Renal pelvis (tissue), 12 donors: Measurements from ENCODE around the gene MYLK4. TPM values are rescaled to one million over a fixed set of nuclear protein-coding genes. Genes with fewer than 3 reads are reported as not detected.
A peak's percentile ranks its signal among the peaks of the same experiment; 100 is the strongest.

Experiments used
- DNase-seq: peaks from one replicate; pipeline ENCODE4 v3.0.0-alpha.2; 2013
- long read RNA-seq, 16 experiments: transcript quantifications; one replicate each; lab custom pipeline, GENCODE V29; 2026
- polyA plus RNA-seq, 3 donors: library from polyadenylated mRNA; unstranded; fragments of 120-200 nt; gene quantifications; one replicate each; pipeline ENCODE4 v1.2.1, GENCODE V29; 2013; ENCODE audit not compliant: insufficient read length in 3 of 3

The MYLK4 gene
- polyA plus RNA-seq = 1 to 10 TPM; 1.1 to 1.7 (median 1.5) TPM
- long read RNA-seq, donor 1 = 0 reads
- long read RNA-seq, donor 2 = 0 reads
- long read RNA-seq, donor 3 = 0 reads
- long read RNA-seq, donor 4 = 0 reads
- long read RNA-seq, donor 5 = 0 reads
- long read RNA-seq, donor 6 = 0 reads
- long read RNA-seq, donor 7 = 0 reads
- long read RNA-seq, donor 8 = 0 reads
- long read RNA-seq, donor 9 = 0 reads
- long read RNA-seq, donor 10, partial matches to known transcripts = 161 of 161 reads
- long read RNA-seq, donor 10, other reads (novel, unspliced or antisense) = 0 of 161 reads
- long read RNA-seq, donor 11 = 0 reads
- long read RNA-seq, donor 12 = 0 reads
- long read RNA-seq, donor 13 = 0 reads
- long read RNA-seq, donor 14 = 0 reads
- long read RNA-seq, donor 15 = 0 reads
- long read RNA-seq, donor 16 = 0 reads

DNA sequence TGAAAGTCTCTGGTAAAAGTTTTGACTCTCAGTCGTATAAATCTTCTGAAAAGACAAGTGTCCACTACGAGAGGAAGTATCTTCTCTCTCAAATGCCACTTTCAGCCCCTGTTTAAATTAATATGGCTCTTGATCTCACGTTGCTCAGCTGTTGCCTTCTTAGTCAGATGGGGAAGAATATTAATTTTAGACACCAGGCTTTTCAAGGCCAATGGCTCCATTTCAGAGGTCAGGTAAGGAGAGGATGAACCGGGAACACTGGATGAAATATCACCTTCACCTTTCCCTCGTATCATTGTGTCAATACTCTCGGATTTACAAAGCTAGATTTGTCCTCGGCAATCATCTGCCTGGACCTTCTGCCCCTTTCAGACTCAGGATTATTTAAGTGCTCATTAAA is at the start of gene MYLK4:
Gene MYLK4 (minus strand): TSS at position 91 of the 400 bp plus-strand sequence. CDS start 1,628 bp downstream, outside the sequence.
- no peak for DNase-seq

DNA sequence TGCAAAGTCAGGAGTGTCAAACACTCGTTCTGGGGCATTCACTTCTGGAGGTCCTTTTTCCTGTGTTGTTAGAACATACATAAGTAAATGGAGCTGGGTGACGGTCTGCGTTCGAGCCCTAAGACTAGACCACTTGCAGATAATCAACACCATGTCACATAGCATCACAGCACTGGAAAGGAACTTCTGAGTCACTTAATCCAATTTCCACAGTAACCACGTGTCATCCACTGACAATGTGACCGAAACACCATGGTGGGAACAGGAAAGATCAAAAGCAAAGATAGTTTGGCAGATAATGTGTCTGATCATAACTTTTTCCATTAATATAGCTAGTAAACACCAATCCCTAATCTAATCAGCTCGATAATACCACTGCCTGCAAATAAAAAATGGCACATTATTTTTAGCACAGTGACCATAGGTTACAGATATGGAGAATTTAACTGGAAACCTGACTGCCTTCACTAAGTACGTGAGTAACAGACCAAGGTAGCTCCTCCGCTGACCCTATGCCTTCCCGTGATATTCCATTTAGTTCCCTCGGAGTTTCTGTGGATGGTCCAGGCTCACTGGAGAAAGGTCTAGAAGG is 49.3 kb upstream of the MYLK4 start:
- no peak for DNase-seq

DNA sequence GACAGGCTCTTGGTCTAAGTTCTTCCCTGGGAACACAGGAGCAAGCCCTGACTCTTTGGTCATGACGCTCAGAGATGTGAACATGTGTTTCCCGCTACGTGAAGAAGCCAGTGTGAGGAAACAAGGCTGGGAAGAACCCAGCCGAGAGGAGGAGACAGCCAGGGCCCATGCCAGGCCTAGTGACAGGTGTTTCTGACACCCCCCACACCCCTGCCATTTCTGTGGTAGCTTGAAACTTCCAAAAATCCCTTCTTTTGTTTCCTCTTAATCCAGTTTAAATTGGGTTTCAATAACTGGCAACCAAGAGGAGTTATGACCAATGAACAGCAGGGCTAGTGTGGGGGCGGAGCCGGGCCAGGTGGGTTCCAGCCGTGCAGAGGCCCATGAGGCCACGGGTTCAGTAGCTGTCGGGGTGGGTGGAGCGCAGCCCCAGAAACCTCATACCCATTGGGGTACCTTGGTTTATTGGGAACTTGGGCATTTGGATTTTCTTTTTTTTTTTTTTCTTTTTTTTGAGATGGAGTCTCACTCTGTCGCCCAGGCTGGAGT is 47.9 kb upstream of the MYLK4 start:
- no peak for DNase-seq

DNA sequence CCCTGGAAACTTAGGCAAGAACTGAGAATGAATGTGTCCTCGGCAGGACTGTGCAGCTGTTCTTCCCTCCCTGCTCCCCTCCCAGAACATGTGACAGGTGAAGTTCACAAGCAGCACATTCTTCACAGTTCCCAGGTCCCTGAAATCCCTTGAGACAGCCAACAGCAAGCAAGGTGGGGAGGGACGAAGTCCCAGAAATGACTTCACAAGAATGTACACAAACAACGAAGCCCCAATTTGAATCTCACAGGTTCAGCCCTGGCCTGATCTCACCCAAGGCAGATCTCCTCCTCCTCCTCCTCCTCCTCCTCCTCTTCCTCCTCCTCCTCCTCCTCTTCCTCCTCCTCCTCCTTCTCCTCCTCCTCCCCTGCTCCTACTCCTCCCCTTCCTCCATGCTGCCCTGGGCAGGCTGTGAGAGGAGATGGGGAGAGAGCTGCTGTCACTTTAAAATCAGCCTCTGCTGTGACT is 46.9 kb upstream of the MYLK4 start:
- peak; percentile 36 for DNase-seq

DNA sequence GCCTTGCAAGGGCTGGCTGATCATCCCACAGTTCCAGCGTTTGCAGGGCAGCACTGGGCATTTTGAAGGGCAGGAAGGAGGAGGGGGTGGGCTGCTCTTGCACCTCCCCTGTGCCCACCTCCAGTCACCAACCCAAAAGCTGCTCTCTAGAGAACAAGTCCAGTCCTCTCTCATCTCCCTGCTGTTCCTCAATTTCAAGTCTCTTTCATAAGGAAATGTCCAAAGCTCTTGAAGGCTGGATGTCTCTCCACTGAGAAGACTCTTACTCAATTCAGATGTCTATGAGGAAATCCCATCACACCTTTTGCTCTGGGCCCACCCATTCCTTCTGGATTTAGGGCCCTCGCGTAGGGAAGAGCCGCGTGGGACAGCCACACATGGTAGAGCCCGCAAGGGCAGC is 46.1 kb upstream of the MYLK4 start:
- no peak for DNase-seq

DNA sequence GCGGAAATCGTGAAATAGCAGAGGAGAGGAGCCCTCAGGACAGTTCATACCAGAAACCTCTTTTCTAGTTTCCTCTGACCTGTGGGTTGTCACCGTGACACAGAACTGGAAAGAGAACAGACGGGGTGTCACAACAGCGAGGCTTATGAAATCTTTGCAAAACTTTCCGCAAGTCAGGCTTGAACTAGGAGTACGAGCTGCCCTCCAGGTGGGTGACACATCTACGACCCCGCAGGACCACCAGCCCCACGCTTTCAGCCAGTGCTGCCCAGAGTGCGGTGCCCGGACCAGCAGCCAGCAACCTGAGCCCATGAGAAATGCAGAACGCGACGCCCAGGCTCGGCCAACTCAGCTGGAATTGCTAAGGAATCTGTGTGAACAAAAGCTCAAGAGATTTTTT is 45.2 kb upstream of the MYLK4 start:
- no peak for DNase-seq

DNA sequence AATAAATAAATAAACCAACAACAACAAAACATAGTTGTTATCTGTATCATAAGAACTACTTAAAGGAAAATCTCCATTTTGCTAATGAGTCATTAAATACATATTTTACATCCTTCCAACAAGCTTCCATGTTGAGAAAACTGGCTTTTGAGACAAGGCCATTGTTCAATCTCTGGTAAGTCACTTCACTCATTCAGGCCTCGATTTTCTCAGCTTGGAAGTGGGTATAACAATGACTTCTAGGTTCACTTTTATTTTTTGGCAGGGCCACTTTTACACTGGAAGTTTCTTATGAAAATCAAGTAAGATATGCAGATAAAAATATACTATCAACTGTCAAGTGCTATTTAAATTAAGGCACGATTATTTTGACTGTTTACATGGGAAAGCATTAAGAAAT is 44.4 kb upstream of the MYLK4 start:
- DNase-seq = no peak

DNA sequence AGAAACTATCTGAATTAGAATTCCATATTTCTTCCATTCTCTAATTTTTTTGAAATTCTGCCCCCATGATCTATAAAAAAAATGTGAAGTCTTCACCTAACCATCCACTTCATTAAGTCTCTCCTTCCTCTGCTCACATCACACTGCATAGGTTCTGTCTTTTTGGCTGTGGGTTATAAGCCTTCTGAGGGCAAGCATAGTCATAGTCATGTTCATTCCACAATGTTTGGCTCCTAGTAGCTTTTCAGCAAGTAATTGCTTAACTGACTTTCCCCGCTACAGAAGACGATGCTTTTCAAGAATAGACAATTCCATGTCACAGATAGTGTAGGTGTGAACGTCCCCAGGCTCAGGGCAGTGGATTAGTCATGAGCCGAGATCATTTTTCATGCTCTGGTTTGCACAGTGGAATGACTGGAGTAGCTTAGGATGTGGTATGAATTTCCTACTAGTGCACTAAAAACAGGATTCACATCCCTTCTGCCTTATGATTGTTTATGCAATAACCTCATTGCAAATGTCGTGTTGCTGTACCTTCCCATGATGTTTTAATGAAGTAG is 43.5 kb upstream of the MYLK4 start:
- DNase-seq = no peak

DNA sequence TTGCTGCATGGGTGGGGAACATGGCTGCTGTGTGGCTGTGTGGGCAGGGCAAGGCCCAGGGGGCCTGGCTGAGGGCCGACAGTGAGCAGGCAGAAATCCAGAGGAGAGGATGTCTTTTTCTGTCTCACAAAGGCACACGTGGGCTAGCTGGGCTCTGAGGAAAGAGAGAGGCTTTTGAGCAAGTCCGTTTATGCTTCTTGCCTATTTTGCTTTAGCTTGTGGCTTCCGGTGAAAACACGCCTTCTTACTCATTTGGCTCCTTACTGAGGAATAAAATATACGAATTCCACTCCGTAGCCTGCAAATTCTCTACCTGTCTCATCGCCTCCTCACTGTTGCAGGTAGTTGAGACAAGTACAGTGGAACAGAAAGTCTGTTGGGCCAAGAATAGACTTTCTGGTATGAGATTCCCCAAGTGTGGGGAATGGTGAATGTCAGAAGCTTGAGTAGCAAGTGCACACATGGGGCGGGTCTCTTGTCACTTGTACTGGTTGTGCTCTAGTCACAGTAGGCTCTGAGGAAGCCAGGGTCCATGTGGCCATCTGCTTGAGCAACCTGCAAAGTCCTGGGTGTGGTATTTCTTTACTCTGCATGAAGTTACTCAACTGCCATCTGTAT is 42.9 kb upstream of the MYLK4 start:
- no peak for DNase-seq

DNA sequence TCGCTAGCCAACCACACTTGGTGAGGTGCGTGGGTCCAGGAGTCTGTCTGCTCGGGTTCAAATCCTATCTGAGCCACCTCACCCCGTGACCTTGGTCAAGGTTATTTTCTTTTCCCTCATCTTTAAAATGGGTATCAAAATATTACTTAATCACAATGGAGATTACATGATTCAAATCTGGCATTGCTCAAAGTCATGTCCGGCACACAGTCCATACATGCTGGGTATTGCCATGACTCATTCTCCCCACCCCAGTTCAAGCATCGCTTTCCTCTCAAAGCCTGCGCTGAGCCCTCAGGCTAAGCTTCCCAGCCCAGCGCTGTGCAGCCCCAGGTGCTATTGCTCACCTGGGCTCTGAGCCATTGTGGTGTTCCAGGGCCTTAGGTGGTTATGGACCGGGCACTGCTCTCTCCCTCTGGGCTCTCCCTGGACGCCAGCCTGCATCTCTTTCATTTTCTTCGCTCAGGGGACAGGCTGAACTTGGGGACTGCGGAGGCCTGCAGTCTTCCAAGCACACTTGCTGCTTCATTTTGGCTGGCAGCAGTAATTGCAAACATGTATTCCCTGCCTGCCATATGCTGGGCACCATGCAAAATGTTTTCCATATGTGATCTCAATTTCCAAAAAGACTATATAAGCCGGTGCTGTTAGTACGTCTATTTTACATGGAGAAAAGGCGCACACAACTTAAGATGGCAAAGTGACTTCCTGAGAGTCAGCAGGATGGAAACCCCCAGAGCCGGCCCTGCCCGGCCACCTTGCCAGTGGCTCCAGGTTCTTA is 41.8 kb upstream of the MYLK4 start:
- DNase-seq = no peak

DNA sequence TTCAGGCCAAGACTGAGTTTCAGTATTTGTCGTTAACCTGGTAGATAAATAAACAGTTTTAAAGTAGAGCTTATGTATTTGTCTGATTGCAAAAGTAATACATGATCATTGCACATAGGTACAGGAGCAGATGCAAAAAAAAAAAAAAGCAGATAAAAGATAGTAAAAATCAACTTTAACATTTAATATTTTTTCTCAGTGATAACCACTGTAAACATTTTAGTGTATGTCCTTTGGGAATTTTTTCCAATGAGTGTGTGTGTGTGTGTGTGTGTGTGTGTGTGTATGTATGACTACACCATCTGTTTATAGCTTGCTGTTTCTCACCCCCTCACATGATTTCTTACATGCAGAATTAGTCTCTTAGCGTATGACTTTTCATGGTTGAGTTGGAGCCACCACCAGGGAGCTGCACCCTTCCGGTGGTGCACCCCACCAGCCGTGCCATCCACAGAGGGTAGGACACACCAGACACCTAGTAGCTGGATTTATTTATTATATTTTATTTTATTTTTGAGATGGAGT is 40.8 kb upstream of the MYLK4 start:
- DNase-seq = no peak

DNA sequence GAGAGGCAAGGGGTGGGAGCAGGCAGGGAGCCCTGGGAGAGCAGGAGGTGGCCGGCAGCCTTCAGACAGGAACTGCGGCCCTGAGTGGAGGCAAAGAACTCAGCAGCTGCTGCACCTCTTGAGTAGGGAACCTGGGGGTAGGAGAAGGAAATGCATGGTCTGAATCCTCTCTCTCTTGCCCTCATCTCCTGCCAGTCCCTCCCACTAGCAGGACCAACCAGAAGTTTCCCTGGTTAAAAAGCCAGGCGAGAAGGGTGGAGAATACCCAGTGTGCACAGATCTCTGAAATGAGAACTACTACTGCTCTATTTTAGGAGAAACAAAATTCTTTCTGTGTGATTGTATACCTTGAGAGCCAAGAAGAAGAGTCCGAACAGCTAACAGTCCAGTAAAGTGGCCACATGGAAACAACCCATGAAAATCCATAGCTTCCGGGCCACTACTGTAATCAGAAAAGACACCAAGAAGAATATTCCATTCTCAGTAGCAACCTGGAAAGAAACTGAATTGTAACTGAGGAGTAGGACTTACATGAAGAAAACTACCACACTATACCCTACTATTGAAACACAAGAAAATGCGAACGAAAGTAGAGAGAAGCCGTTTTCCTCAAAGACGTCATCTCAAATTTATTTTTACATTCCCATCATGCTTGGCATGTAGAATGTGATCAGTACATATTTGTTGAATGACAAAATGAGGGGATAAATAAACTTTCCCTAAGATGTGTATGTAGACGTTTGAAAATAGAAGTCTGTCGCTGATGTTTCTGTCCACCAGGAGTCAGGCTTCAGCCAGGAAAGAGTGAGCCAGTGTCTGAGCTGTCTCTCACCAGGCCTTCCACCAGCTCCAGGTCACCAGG is 40.1 kb upstream of the MYLK4 start:
- DNase-seq = peak; percentile 65

DNA sequence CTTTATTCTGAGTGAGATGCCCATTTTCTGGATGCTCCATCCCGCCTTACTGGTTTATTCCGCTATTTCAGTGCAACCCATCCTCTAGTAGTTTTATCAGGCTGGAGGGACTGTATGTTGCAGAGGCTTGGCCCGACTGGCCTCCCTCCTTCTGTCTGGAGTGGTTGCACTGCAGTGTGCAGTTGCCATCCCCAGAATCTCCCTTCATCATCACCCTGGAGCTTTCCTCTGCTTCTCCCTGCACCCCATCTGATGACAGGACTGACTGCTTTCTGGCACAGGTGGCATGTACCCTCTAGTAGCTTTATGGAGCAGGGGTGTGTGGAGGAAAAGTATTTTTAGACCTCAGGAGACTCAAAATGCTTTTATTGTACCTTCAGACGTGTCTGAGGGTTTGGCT is 35.5 kb upstream of the MYLK4 start:
- DNase-seq = no peak

DNA sequence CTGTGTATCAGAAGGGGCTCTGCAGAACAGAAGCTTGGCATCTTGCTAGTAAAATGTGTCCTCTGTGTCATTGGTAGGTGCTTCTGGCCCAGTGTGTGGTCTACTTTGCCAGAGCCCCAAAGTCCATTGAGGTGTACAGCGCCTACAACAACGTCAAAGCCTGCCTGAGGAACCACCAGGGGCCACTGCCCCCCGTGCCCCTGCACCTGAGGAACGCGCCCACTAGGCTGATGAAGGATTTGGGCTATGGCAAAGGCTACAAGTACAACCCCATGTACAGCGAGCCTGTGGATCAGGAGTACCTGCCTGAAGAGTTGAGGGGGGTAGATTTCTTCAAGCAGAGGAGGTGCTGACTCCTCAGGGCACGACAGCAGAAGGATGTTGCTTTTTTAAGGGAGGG is 34.2 kb upstream of the MYLK4 start:
- DNase-seq = no peak

DNA sequence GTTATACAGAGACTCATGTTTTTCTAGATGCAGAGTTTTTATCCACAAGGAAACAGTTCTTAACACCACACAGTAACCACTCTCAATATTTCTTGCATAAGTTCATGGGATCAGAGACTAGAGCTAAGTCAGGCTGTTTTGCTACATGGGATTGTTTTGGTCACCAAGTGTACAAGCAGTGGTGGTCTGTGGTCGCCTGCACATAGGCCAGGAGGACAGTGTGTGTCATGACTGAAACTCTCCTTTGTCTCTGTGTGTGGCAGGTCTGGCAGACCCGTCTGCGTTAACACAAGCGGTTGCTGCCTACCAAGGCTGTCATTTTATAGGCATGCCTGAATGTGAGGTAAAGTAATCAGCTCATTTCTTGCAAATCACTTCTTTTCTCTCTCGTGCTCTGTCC is 33.3 kb upstream of the MYLK4 start:
- no peak for DNase-seq

DNA sequence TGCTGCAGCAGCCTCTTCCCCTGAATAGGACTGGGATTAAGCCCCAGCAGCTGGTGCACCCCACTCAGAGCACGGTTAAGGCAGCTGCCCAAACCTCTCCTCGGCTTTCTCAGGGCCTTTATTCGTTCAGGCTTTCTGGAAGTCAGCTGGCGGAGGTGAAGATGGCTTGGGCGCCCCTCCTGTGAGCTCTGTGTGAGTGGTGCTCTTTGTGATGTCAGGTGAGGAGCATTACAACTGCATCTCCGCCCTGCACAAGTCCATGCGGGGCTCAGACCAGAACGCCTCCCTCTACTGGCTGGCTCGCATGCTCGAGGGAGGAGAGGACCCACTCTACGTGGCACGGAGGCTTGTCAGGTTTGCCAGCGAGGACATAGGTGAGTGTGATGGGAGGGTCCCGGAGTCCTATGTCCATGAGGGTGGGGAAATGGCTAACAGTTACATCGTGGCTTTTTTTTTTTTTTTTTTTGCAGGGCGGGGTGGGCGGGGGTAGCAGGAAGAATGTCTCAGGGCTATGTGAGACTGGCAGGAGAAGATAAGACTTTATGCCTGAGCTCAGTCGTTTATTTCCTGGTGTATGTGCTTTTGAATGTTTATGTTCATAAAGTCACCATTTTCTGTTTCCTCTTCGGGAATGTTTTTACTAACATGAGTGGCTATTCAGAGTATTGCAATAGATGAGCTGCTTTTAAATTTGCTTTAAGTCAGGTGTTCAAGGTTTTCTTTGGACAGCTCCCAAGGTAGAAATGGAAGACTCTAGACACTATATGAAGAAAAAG is 32.7 kb upstream of the MYLK4 start:
- DNase-seq = no peak

DNA sequence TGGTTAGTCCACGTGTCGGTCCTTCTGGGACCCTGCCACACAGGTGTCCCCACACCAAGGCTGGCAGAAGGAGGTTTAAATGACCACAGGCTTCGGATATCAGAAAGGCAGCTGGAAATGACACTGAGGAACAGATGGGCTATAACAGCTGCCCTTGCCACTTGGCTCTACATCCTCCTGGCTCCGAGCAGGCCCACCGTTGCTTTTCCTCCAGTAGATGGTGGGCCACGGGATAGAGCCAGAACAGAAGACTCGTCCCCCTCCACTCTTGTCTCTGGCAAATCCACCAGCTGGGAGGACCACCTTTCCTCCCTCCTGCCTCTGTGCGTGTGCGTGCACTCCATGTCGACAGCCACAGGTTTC is 32.1 kb upstream of the MYLK4 start:
- DNase-seq = no peak

DNA sequence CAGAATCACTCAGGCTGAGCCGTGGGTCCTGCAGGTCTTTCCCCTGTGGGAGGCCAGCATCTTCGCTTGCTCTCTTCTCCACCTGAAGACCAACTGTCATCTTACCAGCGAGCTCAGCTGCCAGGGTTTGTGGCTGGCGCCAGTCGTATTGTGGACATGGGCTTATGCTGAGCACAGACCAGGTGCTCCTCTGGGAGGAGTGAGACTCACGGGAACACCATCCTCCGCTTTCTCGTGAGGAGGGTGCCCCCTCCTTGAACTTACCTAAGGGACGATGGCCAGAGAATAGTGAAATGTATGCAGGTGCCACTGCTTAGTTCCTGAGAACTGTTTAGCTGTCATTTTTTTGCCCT is 31.6 kb upstream of the MYLK4 start:
- DNase-seq = no peak

DNA sequence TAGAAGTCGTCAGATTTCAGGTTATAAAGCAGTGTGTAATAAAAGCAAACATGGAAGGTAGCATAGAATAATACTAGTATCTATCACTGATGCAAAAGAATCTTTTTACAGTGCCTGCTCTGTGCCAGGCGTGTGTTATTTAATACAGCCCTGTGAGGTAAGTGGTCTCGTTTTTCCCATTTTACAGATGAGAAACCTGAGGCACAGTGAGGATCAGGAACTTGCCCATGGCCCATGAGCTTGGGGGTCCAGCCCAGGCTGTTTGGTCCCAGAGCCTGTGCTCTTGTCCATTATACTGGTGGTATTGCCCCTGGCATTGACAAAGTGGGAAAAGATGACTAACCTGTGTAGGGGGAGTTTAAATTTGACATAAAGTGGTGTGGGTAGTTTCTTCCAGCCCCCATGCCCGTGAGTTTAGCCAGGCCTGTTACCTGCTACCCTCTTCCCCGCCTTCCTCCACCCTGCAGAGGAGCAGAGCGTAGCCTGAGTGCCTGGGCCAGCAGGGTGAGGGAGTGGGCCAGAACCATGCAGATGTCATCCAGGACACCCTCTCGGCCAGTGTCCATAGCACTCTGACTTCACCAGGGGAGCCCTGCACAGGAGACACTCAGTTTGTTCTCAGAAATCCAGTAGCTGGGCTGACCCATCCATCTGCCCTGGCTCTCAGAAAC is 31.1 kb upstream of the MYLK4 start:
- DNase-seq = no peak
